ENCODE measurements around the gene DUSP12.
"Not testable (repeated sequence)": the region's sequence is repeated elsewhere in the genome, so short reads cannot be mapped to it uniquely, and the experiment has no call there.

The DUSP12 gene, protein sequence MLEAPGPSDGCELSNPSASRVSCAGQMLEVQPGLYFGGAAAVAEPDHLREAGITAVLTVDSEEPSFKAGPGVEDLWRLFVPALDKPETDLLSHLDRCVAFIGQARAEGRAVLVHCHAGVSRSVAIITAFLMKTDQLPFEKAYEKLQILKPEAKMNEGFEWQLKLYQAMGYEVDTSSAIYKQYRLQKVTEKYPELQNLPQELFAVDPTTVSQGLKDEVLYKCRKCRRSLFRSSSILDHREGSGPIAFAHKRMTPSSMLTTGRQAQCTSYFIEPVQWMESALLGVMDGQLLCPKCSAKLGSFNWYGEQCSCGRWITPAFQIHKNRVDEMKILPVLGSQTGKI

DNA sequence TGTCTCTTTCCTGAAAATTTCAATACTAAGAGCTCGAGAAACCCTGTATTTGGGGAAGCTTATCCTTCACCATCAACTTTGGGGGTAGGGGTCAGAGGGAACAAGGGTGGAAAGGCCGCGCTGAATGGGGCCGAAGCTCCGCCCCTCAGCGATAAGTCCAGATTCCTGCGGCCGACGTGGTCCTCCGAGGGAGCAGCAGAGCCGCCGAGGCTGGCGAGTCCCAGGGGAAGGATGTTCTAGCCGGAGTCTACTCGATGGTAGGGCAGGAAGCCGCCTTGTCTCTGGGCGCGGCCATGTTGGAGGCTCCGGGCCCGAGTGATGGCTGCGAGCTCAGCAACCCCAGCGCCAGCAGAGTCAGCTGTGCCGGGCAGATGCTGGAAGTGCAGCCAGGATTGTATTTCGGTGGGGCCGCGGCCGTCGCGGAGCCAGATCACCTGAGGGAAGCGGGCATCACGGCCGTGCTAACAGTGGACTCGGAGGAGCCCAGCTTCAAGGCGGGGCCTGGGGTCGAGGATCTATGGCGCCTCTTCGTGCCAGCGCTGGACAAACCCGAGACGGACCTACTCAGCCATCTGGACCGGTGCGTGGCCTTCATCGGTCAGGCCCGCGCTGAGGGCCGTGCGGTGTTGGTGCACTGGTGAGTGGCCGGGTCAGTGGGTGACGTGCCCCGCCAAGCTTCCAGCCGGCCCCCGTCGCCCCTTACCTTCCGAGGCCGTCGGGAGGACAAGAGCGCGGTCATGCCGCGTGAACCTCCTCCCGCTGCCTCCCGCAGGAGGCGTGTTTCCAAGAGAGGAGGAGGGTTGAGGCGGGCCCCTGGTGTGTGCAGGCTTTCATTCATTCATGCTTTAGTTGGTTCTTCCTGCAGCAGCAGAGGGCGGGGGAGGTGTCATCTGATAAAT is at the start of gene DUSP12:
DUSP12 (plus strand) TSS at position 278 of the 899 bp plus-strand sequence; CDS start at position 294, 16 bp downstream.
- DNase-seq (ENCODE audit: low read depth, low spot score): peak; percentile 72

DNA sequence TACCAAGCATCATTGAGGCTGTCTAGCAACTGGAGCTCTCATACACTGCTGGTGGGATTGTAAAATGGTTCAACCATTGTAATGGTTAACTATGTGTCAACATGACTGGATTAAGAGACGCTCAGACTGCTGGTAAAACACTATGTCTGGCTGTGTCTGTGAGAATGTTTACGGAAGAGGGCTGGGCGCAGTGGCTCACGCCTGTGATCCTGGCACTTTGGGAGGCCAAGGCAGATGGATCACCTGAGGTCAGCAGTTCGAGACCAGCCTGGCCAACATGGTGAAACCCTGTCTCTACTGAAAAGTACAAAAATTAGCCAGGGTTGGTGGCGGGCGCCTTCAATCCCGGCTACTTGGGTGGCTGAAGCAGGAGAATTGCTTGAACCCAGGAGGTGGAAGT is 47.3 kb upstream of the DUSP12 start:
- no peak for DNase-seq (ENCODE audit: low read depth, low spot score)

DNA sequence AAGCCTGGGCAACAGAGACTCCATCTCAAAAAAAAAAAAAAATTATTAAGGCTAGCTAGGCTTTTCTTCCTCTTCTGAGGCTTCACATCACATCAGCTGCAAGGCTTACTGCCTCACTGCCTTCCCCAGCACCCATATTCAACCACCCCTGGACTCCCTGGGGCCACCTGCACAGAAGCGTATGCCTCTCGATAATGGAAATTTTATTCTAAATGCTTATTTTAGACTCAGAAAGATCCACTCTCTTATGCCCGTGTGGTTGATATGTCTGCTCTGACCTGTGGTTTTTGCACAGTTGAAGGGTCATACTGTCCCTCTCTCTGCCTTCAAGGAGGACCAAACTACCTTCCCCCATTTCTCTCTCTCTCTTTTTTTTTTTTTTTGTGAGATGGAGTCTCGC is 44.0 kb upstream of the DUSP12 start:
- no peak for DNase-seq (ENCODE audit: low read depth, low spot score)

DNA sequence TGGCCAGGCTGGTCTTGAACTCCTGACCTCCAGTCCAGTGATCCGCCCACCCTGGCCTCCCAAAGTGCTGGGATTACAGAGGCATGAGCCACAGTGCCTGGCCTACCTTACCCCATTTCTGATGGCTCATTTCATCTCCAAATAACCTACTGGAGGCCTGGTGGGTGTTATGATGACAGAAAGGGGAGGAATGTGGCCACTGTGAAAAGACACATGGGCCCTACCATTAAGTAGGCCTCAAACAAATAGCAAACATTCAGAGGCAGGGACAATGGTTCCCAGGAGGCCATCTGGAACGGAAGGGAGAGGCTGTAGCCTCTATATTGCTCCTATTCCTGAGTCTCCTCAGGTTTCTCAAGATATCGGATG is 43.5 kb upstream of the DUSP12 start:
- DNase-seq (ENCODE audit: low read depth, low spot score): no peak

DNA sequence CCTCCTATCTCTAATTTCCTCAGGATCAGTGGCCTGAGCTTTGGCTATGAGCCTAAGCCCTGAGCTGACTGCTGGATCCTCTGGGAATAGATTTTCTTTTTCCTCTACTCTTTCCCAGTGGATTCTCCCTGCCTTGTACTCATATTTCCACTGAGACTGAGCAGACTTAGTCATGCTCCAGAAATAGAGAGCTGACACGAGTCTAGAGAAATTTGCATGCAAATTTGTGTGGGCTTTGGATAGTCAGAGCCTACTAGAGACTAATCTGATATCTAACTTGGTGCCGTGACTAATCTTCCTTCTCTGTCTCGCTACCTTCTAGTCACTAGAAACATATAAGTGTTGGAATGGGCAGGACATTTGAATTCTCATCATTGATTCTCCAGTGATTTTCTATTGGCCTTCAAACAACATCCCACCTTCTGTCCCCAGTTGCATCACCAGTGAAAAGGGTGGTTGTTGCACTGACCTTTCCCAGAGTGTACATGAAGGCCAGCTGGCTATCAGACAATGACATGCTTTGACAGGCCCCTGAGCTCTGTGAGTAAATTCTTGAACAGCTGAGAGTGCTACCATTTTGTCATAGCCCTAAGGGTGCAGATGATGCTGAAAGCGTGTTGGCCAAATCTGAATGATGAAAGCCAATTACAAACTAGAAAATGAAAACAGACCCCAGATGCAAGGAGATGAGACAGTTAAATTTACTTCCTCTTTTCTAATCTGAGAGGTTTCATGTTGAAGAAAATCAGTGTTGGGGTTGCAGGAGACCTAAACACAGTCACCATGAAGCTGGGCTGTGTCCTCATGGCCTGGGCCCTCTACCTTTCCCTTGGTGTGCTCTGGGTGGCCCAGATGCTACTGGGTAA is 42.9 kb upstream of the DUSP12 start, which contains the start of gene FCRLA:
FCRLA (plus strand) TSS at position 748 of the 866 bp plus-strand sequence; CDS start at position 784, 36 bp downstream.
- no peak for DNase-seq (ENCODE audit: low read depth, low spot score)

DNA sequence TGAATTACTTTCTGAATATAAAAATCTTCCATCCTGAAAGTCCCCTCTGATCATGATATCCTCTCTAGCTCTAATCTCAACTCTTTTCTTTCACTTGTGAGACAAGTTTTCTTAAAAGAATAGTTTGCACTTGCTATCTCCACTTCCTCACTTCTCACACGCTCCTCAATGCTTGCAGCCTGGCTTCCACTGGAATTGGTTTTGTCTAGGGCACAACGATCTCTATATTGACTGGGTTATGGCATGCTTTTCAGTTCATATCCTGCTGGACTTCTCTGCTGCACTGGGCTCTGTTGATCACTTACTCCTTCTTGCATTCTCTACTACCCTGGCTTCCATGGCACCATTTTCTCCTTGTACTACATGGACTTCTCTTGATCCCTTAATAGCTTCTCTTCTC is 42.1 kb upstream of the DUSP12 start:
- DNase-seq (ENCODE audit: low read depth, low spot score): no peak

DNA sequence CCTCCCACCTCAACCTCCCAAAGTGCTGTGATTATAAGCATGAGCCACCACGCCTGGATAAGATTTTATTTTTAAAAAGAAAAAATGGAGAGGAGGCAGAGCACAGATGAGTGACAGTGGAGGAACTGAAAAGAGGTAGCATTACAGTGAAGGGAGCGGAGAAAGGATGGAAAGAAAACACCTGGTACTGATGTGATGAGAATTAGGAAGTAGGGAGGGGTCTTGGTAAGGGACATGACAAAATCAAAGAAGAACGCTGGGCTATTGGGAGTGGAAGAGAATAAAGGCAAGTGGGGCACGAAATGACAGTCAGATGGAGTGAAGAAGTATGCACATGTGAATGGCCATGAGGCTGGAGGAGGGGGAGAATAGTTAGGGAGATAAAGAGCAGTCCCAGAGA is 40.2 kb upstream of the DUSP12 start:
- no peak for DNase-seq (ENCODE audit: low read depth, low spot score)

DNA sequence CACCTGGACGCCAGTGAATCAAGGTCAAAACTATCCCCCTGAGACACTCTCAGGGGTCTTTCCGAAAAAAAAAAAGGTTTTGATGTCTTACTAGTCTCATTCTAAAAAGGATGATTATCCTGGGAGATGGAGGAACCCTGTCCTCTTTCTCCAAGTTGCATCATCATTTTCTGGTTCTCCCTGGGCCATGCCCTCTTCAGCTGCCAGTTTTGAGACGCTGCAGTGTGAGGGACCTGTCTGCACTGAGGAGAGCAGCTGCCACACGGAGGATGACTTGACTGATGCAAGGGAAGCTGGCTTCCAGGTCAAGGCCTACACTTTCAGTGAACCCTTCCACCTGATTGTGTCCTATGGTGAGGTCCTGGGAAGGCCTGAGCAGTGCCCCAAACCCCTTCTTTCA is 39.0 kb upstream of the DUSP12 start:
- DNase-seq (ENCODE audit: low read depth, low spot score): no peak

DNA sequence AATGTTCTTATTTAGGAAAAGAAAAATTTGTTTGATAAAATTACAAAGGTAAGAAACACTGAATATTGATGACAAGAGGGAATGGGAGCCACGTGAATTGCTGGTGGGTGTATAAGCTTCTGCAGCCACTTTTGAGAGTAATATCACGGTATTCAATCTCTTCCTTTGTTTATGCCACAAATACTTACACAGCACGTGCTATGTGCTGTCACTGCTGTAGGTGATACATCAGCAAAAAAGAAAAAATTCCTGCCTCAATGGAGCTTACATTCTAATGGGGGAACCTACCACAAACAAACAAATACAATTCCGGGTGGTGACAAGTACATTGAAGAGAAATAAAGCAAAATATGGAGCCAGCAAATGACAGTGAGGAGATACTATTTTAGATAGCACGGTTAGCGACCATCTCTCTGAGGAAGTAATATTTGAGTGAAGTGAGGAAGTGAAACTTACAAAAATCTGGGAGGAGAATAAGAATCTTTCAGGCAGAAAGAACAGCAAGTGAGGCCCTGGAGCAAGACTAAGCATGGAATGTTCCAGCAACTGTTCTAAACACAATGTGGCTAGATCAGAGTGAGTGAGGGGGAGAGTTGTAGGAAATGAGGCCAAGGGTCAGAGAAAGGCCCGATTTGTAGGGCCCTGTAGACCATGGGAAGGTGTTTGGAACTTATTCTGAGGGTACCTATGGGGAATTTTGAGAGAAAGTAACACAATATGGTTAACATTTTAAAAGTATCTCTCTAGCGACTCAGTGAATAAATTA is 30.8 kb upstream of the DUSP12 start:
- DNase-seq (ENCODE audit: low read depth, low spot score): no peak

DNA sequence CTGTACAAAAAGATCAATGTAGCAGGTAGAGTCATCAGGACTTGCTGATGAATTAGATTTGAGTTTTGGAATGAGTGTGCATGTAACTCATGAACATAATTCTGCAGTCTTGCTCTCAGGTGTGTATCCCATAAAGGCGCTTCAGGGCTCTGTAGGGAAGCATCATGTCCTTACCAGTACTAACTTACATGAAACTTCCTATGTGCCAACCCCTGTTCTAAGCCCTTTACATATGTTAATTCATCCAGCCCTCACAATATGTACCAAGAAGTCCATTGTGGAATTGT is 30.3 kb upstream of the DUSP12 start:
- no peak for DNase-seq (ENCODE audit: low read depth, low spot score)

DNA sequence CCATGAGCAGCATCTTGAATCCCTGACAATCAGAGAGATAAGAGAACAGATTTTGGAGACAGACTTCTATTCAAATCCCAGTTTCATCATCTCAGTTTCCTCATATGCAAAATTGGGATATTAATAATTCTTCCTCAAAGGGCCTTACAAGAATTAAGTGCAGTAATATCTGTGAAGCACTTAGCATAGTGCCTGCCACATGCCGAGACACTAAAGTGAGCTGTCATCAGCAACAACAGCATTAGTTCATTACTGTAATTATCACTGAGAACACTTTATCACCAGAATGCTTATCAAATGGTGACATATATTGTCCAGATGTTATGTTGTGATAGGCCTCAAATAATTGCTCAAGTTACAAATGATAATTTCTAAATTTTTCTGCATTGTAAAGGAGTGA is 29.2 kb upstream of the DUSP12 start:
- DNase-seq (ENCODE audit: low read depth, low spot score): no peak

DNA sequence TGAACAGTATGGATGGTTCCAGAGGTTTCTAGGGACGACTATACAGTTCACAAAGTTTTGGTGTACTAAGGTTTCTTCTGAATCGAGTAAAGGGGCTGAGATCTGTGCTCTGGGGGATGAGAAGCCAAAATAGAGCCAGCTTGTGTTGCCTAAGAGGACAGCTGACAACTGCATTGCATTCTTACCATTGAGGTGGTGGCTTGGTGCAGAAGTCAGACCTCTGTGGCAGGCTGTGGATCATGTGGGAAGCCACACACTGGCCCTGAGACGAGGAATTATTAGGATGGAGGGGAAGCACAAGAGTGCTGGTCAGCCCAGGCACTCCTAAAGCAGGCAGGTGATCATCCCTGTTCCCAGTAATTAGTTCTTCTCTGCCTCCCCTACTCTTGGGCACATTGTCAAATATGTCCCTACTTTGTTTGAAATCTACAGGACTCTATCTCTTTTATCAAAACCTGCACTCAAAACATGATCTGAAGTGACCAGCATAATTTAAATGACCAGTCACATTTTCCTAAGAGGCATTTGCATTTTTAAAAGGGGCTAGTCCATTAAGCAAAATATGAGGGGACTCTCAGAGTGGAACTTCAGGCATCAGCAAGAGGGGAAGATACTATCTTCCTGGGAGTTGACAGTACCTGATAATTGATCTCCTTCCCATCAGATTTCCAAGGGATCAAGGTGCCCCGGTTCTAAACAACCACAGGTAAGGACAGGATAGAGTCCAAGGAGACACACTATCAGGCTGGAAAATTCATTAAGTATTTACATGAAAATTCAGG is 28.4 kb upstream of the DUSP12 start, which contains the start of gene FCRLB:
FCRLB (plus strand) TSS at position 589 of the 782 bp plus-strand sequence. CDS start 1,129 bp downstream, outside the sequence.
- DNase-seq (ENCODE audit: low read depth, low spot score): no peak

DNA sequence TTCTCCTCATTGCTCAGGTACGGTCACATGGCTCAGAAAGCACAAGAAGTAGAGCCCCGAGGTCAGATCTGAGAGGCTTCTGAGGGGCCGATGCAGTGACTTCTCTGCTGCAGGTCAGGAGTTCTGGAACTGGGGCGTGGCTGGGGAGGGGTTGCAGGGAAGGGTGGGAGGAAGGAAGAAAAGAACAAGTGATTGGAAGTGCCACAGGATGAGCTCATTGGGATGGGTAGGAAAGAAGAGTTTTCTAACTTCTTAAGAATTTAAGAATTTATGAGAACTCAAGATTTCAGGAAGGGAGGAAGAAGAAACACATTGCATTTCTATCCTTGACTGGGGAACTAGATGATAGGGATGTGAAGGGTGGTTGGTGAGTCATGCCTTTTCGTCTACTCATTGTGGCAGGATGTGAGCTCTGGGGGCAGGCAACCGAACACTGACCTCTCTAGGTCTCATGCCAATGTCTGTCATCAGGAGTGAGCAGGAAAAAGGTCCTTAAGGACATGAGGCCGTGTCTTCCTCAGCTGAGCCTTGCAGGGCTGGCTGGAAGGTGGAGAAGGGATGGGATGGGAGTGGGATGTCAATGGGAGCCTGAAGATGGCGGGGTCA is 27.7 kb upstream of the DUSP12 start:
- DNase-seq (ENCODE audit: low read depth, low spot score): no peak

DNA sequence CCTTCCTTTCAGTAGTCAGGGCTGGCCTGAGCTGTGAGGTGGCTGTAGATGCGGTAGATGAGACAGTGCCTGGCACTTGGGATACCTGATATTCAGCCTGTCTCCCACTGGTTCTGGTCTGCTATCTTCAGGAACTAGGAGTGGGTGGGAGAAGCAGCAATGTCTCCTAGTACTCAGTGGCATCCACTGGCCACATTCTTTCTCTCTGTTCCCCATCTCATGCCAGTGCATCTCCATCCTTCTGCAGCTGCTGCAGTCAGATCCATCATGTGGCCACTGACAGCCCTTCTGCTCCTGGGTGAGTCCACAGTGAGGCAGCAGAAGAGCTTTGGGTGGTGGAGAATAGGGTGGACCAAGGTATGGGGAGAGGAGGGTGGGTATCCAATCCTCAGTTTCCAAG is 27.2 kb upstream of the DUSP12 start:
- DNase-seq (ENCODE audit: low read depth, low spot score): no peak

DNA sequence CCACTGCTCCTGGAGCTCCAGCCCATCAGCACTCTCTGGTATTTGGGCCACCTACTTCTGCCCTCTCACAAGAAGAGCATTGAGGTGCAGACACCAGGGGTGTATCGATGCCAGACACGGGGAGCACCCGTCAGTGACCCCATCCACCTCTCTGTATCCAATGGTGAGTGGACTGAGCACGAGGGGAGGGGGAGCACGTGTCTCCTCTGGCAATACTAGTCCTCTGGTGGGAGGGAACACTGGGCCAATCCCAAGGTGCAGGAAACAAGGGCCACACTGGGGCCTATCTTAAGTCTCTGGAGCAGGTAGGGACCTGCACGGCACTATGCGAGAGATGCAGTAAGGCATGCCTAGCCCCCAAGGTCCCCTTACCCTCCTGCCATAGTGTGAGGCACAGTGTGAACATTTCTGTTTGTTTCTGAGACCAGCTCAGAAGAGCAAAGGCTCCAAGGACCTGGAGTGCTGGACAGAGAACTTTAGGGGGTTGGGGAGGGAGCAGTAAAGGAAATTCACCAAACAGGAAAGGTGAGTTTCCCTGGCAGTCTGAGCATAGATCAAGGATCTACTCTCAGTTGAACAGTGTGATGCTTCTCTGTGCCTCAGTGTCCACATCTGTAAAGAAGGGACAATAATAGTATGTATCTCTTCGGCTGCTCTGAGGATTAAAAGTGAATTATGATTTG is 26.0 kb upstream of the DUSP12 start:
- no peak for DNase-seq (ENCODE audit: low read depth, low spot score)

DNA sequence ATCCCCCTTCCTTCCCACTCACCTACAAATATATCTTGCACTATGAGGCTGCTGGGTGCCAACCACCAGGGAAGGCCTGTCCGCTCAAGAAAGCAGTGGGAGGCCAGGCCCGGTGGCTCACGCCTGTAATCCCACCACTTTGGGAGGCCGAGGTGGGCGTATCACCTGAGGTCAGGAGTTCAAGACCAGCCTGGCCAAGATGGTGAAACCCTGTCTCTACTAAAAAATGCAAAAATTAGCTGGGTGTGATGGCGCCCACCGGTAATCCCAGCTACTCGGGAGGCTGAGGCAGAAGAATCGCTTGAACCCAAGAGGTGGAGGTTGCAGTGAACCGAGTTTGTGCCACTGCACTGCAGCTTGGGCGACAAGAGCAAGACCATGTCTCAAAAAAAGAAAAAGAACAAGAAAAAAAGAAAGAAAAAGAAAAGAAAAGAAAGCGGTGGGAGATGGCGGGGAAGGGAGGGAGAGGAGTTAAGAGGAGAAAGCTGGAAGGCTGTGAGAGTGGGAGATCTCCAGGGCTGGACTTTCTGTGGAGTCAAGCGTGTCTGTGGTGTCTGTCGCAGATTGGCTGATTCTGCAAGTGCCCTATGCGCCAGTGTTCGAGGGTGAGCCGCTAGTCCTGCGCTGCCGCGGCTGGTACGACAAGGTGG is 24.2 kb upstream of the DUSP12 start:
- not testable (repeated sequence) for DNase-seq (ENCODE audit: low read depth, low spot score)

DNA sequence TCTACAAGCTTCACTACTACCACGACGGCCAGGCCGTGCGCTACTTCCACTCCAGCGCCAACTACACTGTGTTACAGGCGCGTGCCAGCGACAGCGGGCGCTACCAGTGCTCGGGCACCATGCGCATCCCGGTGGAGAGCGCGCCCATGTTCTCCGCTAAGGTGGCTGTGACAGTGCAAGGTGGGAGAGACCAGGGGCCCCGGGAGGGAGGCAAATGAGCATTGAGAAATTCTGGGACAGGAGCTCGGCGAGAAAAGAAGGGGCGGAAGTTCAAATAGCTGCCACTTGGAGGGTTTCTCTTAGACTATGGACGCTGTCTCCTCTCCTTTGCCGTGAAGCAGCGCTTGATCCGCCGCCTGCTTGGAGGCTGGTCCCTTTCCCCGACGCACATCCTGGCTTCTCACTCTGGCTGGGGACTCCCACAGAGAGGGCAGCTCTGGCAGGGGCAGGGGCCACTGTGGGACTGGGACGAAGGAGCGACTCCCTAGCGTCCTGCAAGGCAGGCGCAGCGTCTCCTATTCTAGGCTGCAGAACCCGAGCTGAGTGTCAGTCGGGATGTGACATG is 23.6 kb upstream of the DUSP12 start:
- DNase-seq (ENCODE audit: low read depth, low spot score): no peak

DNA sequence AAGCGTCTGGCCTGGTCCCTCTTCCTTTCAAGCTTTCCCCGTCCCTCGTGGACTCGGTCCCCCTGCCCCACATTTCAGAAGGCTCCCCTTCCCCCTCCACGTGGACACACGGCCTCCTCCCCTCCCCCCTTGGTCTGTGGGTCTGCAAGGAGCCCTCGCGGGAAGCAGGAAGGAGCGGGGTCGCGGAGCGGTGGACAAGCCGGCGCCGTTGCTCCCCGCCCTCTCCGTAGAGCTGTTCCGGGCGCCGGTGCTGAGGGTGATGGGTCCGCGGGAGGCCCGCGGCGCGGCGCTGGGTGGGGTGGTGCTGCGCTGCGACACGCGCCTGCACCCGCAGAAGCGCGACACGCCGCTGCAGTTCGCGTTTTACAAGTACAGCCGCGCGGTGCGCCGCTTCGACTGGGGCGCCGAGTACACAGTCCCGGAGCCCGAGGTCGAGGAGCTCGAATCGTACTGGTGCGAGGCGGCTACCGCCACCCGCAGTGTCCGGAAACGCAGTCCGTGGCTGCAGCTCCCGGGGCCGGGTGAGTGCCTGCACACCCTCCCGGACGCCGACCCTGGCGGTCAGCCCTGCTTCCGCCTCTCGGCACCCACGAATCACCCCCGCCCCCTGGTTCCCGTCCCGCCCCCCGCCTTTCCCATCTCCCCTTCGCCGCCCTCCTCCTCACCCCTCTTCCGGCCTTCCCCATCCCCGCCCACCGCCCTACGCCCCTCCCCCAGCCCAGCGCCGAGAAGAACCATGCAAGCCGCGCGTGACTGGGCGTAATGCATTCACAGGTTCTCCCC is 22.9 kb upstream of the DUSP12 start:
- DNase-seq (ENCODE audit: low read depth, low spot score): no peak
